ENCODE results near the gene WDR91.

GRCh38 chr7:135245226-135246190 lies 34.2 kb upstream of the WDR91 start:
- TF ChIP-seq, protein P1, sequence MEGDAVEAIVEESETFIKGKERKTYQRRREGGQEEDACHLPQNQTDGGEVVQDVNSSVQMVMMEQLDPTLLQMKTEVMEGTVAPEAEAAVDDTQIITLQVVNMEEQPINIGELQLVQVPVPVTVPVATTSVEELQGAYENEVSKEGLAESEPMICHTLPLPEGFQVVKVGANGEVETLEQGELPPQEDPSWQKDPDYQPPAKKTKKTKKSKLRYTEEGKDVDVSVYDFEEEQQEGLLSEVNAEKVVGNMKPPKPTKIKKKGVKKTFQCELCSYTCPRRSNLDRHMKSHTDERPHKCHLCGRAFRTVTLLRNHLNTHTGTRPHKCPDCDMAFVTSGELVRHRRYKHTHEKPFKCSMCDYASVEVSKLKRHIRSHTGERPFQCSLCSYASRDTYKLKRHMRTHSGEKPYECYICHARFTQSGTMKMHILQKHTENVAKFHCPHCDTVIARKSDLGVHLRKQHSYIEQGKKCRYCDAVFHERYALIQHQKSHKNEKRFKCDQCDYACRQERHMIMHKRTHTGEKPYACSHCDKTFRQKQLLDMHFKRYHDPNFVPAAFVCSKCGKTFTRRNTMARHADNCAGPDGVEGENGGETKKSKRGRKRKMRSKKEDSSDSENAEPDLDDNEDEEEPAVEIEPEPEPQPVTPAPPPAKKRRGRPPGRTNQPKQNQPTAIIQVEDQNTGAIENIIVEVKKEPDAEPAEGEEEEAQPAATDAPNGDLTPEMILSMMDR (IDR thresholded peaks at IDR 0.05) = no peak
- no peak for TF ChIP-seq EZH2 (IDR thresholded peaks at IDR 0.05)
